Embryonic facial prominence (tissue), 1 donor: ENCODE measurements around the gene PPIP5K1.
"Not testable (repeated sequence)": the region's sequence is repeated elsewhere in the genome, so short reads cannot be mapped to it uniquely, and the experiment has no call there.

Experiments
- DNase-seq: peaks from one replicate; pipeline ENCODE4 v3.0.0-alpha.2; 2016; ENCODE audit errors: extremely low spot score

Gene PPIP5K1

GRCh38 chr15:43589778-43590466, at the start of gene PPIP5K1:
TSS of gene PPIP5K1 (minus strand) at chr15:43590208. CDS start at chr15:43584504, 5,704 bp downstream.
- not testable (repeated sequence) for DNase-seq

- DNase-seq, result not testable (repeated sequence)
Measured at GRCh38 chr15:43638464-43639204, 48.6 kb upstream of the PPIP5K1 start.

GRCh38 chr15:43626937-43627336, 36.9 kb upstream of the PPIP5K1 start:
- DNase-seq, result not testable (repeated sequence)

GRCh38 chr15:43625106-43625505, 35.1 kb upstream of the PPIP5K1 start:
- DNase-seq, result no peak

- DNase-seq, result not testable (repeated sequence)
Measured at GRCh38 chr15:43622068-43622799, 32.2 kb upstream of the PPIP5K1 start.

- not testable (repeated sequence) for DNase-seq
Measured at GRCh38 chr15:43618700-43619099, 28.7 kb upstream of the PPIP5K1 start, which contains the start of gene STRC. TSS of gene STRC (minus strand) at chr15:43618800. CDS start at chr15:43618722, 78 bp downstream.

GRCh38 chr15:43617750-43618149, 27.7 kb upstream of the PPIP5K1 start:
- DNase-seq, result not testable (repeated sequence)

- DNase-seq, result not testable (repeated sequence)
Measured at GRCh38 chr15:43602233-43602632, 12.2 kb upstream of the PPIP5K1 start.

- DNase-seq, result not testable (repeated sequence)
Measured at GRCh38 chr15:43600200-43600599, 10.2 kb upstream of the PPIP5K1 start.

GRCh38 chr15:43599131-43599530, 9.1 kb upstream of the PPIP5K1 start:
- not testable (repeated sequence) for DNase-seq

GRCh38 chr15:43593328-43594190, 3.6 kb upstream of the PPIP5K1 start, which contains the start of gene CKMT1B:
TSS of gene CKMT1B (plus strand) at chr15:43594027. CDS start at chr15:43594219, 192 bp downstream.
- DNase-seq, result not testable (repeated sequence)

GRCh38 chr15:43592841-43593240, 2.8 kb upstream of the PPIP5K1 start:
- DNase-seq, result not testable (repeated sequence)

GRCh38 chr15:43574607-43575006, 15.4 kb downstream of the PPIP5K1 start:
- DNase-seq, result not testable (repeated sequence)

- DNase-seq, result not testable (repeated sequence)
Measured at GRCh38 chr15:43566615-43567014, 23.4 kb downstream of the PPIP5K1 start.

- not testable (repeated sequence) for DNase-seq
Measured at GRCh38 chr15:43563793-43564192, 26.2 kb downstream of the PPIP5K1 start.

- DNase-seq, result not testable (repeated sequence)
Measured at GRCh38 chr15:43562753-43563152, 27.3 kb downstream of the PPIP5K1 start.

- DNase-seq, result no peak
Measured at GRCh38 chr15:43552986-43553385, 37.0 kb downstream of the PPIP5K1 start.

- DNase-seq, result no peak
Measured at GRCh38 chr15:43552256-43552655, 37.8 kb downstream of the PPIP5K1 start.

- DNase-seq, result no peak
Measured at GRCh38 chr15:43550527-43551363, 39.3 kb downstream of the PPIP5K1 start.

GRCh38 chr15:43547539-43547938, 42.5 kb downstream of the PPIP5K1 start:
- DNase-seq, result no peak
